ENCODE measurements around the gene BTNL9.
"Not testable (repeated sequence)": the region's sequence is repeated elsewhere in the genome, so short reads cannot be mapped to it uniquely, and the experiment has no call there.

BTNL9 gene

DNA sequence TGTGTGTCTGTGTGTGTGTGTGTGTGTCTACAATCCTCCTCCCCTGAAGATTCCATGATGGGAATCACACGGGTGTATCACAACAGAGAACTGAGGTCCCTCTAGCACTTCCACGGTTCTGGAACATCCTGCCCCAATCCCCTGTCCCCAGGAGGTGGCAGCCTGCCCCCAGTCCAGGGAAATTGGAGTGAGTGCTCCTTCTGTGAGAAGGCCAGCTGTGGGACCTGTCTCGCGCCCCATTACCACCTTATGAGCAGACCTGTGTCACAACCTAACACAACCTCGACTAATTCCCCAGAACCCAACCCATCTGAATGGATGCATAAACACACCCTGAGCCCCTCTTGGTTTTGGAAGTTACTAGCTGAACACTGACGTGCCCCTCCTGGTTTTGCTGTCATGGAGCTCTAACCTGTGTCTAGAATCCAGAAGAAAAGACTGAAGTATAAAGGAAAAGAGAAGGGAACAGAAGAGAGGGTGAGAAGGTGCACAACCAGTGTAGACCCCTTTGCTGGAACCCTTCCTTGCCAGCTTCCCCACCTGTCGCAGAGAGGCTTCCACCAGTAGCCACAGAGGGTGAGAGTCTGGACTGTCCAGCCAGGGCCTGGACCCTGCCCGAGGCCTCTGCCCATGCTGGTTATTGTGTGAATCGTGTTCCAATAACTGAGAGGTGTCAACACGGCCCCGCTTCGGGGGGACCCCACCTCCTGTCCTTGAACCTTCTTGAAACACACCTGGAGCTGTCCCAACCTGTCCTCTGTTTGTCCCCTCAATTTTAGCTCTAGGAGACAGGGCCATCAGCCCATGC lies 3.4 kb downstream of the BTNL9 start:
- DNase-seq = no peak

DNA sequence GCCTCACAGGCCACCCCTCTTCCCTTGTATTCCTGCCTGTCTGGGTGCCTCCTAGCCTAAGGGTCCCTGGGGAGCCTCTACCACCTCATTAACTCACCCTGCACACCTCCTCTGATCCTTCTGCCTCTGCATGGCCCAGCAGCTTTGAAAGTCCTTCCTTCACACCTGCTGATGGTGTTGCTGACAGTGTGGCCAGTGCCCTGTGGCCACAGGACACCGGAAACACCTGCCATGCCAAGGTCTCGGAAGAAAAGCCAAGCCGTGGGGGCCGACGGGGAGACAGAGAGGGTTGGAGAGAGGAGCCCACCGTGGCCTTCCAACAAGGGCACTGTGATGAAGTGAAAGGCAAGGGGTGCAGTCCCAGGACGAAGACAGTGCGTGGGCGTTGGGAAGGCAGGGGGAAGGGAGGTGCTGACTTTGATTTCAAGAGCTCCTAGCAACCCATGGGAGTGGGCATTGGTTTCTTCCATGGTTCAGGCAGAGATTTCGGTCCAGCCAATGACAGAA lies 4.1 kb downstream of the BTNL9 start:
- DNase-seq = no peak

DNA sequence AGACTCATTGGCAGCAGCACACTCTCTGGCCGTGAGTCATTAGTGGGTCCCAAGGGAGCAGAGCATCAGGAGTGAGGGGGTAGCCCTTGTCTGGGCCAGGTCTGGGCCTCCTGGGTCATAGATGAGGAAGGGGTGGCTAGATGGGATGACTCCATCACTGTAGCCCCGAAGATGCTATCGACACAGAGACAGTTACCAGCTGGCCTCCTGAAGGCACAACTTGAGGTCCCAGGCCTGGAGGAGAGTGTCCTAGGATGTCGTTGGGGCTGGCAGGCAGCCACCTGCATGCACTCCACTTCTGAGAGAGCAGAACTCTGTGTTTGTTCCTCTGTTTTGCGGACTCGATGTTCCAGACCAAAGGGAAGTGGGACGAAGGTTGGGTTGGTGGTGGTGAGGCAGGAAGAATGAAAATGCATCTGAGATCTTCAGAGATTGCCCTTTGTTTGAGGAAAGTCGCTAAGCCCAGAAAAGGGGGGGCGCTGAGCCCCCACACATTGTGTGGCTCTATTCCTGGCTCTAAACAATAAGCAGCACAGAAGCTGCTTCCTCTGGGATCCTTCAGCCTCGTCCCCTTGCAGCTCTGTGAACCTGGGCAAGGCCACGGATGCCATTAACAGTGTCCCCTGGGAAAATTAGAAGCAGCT lies 4.7 kb downstream of the BTNL9 start:
- DNase-seq = no peak

DNA sequence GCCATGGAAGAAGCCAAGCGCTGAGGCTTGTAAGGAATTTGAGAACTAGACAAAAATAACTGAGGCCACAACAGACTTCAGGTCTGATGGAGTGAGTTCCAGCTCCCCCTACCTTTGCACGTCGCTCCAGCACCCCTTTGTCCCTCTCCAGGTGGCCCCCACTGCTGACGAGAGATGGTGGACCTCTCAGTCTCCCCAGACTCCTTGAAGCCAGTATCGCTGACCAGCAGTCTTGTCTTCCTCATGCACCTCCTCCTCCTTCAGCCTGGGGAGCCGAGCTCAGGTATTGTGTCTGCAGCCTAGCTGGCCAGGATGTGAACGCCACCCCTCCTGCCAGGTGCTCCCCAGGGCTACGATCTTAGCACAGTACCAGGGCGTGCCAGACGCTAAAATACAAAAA lies 5.2 kb downstream of the BTNL9 start:
- no peak for DNase-seq

DNA sequence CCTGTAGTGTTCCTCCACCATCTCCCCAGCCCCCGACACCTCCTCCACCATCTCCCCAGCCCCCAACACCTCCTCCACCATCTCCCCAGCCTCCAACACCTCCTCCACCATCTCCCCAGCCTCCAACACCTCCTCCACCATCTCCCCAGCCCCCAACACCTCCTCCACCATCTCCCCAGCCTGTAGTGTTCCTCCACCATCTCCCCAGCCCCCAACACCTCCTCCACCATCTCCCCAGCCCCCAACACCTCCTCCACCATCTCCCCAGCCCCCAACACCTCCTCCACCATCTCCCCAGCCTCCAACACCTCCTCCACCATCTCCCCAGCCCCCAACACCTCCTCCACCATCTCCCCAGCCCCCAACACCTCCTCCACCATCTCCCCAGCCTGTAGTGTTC lies 5.8 kb downstream of the BTNL9 start:
- DNase-seq = not testable (repeated sequence)

DNA sequence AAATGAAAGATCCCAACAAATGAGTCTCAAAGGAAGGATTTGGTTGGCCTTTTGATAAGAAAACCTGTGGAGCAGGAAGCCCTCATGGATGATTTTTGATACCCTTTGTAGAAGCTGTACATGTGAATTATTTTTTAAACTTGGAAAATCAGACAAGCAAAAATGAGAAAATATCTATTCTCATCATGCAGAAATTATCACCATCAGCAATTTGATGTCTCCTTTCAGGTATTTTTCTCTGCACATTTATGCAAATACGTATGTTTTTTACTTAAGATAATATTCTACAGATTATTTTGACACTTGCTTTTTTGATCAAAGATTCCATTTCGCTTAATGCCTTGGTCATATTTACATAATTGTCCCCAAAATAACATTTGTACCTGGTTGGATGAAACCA lies 7.2 kb downstream of the BTNL9 start:
- DNase-seq = no peak

DNA sequence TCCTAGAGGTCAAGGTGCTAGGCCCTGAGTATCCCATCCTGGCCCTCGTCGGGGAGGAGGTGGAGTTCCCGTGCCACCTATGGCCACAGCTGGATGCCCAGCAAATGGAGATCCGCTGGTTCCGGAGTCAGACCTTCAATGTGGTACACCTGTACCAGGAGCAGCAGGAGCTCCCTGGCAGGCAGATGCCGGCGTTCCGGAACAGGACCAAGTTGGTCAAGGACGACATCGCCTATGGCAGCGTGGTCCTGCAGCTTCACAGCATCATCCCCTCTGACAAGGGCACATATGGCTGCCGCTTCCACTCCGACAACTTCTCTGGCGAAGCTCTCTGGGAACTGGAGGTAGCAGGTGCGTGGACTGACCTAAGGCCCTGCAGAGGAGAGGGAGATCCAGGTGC lies 7.9 kb downstream of the BTNL9 start:
- DNase-seq = no peak

DNA sequence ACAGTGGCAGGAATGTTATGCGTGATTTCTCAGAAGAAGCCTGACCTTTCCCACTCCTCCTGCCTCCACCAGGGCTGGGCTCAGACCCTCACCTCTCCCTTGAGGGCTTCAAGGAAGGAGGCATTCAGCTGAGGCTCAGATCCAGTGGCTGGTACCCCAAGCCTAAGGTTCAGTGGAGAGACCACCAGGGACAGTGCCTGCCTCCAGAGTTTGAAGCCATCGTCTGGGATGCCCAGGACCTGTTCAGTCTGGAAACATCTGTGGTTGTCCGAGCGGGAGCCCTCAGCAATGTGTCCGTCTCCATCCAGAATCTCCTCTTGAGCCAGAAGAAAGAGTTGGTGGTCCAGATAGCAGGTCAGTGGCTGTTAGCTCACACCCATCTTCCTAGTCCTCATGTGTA lies 9.9 kb downstream of the BTNL9 start:
- DNase-seq = no peak

DNA sequence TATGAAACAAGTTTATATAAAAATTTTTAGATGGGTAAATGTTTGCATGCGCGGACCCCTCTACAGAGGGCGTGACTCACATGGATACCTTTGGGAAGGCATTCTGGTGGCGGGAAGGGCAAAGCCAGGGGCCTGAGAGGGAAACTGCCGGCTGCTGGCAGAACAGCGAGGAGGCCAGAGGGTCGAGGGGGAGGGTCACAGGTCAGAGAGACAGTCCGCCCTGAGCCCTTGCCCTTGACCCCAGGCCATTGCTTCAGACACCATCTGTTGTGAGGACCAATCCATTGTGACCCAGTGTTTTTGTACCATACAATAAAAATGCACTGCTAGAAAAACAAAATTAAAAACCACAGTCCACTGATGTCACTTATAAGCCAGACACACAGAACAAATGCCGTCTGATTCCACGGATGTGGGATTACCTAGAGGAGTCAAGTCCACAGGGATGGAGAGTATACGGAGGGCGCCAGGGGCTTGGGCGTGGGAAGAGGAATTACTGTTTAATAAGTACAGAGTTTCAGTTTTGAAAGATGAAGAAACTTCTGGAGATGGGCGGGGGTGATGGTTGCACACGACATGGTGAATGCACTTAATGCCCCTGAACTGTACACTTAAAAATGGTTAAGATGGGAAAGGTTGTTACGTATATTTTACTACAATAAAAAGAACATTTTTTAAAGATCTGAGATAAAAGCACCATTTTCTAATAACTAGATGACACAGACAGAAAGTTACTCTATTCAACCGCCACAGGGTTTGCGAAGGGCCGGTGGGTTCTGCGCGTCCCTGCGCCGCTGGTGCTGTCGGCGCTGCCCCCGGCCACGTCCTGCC lies 12.0 kb downstream of the BTNL9 start:
- no peak for DNase-seq

DNA sequence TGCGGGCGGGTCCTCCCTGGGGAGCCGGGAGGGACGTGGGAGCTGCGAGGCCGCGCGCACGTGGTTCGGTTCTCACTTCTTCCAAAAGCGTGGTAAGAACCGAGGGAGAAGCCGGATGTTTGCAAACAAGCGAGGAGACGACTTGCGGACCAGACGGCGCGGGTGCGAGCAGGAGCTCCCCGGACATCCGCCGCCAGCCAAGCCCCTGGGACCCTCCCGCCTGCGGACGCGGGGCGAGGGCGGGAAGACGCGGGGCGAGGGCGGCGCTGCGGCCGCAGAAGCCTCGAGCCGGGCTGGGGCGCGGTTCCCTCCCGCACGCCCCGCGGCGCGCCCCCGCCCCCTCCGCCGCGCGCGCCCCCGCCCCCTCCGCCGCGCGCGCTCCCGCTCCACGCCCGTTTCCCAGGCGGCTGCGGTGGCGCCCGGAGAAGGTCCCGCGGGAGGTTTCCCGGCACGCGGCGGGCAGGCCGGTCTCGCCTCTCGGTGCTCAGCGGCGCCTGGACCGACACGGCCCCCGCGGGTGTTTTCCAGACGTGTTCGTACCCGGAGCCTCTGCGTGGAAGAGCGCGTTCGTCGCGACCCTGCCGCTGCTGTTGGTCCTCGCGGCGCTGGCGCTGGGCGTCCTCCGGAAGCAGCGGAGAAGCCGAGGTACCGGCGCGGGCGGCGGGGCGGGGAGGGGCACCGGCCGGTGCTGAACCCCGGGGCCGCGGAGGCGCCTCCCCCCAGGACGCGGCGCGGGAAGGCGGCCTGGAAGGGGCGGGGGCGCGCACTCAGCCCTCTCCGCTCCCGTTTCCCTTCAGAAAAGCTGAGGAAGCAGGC lies 12.8 kb downstream of the BTNL9 start:
- DNase-seq = no peak

DNA sequence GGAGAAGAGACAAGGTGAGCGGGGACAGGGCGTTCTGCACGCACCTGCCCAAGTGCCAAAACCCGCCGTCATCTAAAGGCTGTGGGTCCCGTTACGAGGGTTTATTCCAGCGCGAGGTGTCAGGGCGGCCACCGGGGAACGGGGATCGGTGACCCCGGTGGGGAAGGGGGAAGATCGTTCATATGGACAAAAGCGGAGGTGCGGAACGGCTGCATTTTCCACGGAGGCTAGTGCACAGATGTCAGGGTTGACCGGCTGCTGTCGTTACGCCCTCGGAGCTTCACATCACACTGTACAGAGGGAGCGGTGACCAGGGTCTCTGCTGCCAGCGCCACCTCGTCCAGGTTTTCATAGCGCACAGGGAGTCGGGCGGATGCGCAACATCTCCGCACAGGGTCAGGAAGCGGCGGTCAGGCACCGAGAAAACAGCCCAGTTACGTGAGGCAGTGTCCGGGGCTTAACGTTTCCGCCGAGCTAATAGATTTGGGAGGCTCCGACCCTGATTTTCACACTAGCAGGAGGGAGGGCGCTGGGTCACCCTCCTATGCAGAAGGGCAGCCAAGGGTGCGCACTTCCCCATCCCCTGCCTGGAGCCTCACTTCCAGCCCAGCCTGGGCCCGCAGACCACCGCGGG lies 13.5 kb downstream of the BTNL9 start:
- DNase-seq = no peak

DNA sequence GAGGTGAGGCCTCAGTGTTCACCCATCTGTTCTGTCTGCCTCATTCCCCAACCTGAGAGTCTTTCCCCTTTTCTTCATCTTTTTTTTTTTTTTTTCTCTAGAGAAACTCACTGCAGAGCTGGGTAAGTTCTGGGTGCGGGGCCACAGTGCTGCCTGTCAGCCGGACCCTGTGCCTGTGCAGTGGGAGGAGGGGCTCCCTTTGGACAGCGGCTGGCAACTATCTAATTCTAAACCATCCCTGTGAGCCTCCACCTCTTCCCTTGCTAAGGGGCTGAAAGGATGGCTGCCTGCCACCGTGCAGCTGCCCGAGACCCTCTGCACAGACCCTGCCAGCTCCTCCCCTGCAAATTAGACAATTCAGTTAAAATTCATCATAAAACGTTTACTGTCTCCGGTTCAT lies 14.1 kb downstream of the BTNL9 start:
- DNase-seq = no peak

DNA sequence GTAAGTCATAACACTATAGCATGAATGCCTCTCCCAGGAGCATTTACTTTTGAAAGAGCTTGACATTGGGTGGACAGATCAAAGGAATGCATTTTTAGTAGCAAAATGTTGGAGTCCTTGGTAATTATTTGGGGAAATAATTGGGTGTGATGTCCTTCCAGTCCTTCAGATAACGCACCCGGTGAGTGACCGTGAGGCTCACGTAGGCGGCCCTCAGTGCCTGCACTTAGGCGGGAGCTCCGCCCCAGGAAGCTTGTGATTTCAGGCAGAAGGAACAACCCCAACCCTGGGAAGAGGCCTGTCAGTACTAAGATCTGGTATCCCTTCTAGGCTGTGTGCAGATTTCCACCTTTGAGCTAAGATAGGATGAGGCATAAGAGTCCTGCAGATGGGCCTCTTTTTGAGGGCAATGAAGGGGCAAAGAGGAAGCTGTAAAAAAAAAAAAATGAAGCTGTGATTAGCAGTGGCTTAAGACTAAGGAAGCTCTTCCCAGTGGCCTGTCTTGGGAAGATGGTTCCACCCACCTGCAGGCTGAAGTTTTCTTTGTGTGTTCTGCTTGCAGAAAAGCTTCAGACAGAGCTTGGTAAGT lies 14.9 kb downstream of the BTNL9 start:
- no peak for DNase-seq

DNA sequence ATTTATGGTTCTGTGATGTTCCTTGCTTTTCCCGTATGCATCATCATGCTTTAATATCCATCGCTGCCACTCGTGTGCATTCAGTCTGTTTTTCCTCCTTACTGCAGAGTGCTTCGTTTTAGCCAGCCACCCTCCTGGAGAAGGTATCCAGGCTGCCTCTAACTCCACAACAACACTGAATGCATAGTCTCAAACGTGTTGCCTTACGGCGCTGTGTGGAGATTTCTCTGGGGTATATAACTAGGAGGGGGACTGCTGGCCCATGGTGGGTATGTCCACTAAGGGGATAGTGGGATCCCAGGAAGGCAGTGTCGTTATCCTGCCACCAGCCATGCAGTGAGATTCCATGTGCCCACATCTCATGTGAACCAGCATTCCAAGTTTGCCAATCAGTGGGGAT lies 16.4 kb downstream of the BTNL9 start:
- no peak for DNase-seq

DNA sequence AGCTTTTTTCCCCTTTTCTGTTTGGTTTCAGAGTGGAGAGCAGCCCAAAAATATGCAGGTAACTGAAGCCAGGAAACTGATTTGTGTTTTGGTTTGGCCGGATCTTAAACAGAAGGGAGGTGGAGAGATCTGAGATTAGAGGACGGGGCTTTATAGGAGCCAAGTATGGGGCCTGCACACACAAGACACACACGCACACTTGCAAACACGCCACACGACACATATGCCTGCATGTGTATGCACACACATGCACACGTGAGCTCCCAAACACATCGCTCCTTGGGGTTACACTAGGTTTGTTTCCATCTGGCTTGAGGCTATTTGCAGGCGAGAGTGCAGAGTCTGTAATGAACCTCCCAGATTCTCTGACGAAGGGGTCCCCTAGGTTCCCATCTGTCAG lies 18.3 kb downstream of the BTNL9 start:
- DNase-seq = no peak

DNA sequence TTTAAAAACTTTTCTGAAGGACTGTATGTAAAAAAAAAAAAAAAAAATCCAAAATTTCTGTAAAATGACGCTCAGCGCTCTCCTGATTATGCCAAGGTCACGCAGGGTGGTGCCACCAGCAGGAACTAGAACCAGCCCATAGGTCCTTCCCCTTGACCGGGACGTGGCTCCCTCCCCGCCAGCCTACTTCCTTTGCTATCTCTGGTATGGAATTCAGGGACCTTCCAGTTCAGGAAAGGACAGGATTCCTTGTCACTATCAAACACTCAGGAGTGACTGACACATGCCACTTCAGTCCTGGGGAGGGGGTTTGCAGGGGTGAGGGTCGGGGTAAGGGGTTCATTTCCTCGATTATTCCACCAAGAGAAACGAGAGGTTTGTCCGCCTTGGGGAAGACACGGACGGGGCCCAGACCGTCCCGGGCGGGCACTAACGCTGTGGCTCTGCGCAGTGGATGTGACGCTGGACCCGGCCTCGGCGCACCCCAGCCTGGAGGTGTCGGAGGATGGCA lies 18.8 kb downstream of the BTNL9 start:
- no peak for DNase-seq

DNA sequence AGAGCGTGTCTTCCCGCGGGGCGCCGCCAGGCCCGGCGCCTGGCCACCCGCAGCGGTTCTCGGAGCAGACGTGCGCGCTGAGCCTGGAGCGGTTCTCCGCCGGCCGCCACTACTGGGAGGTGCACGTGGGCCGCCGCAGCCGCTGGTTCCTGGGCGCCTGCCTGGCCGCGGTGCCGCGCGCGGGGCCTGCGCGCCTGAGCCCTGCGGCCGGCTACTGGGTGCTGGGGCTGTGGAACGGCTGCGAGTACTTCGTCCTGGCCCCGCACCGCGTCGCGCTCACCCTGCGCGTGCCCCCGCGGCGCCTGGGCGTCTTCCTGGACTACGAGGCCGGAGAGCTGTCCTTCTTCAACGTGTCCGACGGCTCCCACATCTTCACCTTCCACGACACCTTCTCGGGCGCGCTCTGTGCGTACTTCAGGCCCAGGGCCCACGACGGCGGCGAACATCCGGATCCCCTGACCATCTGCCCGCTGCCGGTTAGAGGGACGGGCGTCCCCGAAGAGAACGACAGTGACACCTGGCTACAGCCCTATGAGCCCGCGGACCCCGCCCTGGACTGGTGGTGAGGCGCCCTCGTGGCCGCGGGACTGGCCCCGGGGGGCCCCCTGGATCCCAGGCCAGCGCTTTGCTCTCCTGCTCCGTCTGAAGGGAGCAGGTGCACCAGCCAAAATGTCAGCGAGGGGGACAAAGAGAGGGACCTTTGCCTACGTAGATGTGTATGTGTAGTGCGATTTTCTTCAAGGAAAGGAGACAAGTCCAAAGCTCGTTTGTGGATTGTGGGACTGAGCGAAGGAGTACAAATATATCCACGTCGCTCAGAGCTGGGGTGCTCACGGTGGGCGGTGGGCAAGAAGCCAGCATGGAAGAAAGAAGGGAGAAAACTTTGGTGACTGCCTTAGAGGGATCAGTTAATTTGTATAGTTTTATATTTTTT lies 19.5 kb downstream of the BTNL9 start:
- no peak for DNase-seq

DNA sequence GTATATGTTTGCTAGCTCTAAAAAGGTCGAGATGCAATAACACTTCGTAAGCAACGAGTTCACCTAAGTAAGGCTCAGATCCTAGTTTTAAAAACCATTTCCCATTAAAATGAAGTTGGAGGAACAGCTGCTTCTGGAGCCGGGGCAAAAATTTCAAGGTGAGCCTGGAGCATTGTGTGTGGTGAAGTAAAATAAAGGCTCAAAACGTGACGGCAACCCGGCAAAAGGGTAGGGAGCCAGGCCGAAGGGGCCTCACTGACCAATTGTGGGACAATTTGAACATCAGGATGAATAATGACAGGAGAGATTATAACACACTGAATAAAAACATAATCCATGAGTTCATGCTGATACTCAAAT lies 20.1 kb downstream of the BTNL9 start:
- no peak for DNase-seq

DNA sequence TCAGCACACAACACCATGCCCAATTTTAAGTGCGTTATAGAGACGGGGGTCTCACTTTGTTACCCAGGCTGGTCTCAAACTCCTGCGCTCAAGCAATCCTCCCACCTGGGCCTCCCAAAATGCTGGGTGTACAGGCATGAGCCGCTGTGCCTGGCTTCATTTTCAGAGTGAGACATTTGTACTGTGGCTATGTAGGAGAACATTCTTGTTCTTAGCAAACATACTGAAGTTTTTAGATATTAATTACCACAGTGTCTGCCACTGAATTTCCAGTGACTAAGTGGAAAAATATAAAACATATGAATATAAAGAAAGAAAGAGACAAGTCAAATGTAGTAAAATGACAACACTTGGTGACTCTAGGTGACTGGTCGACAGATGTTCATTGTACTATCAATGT lies 20.9 kb downstream of the BTNL9 start:
- DNase-seq = no peak

DNA sequence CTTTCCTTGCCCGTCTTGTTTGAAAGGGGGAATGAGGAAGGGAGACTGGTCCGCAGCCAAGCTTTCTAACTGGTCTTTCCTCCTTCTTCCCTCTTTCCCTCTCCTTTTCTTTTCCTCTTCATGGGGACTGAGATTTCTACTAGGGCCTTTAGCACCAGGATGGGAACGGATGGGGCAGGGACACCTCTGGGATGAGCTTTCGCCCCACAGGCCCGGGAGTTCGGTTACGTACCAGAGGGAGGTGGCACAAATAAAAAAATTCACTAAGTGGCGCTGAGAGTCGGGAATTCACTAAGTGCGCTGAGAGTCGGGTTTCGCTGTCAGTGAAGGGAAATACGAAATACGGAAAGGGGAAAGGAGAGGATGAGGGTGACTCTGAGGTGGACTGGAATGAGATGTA lies 21.6 kb downstream of the BTNL9 start:
- no peak for DNase-seq

DNA sequence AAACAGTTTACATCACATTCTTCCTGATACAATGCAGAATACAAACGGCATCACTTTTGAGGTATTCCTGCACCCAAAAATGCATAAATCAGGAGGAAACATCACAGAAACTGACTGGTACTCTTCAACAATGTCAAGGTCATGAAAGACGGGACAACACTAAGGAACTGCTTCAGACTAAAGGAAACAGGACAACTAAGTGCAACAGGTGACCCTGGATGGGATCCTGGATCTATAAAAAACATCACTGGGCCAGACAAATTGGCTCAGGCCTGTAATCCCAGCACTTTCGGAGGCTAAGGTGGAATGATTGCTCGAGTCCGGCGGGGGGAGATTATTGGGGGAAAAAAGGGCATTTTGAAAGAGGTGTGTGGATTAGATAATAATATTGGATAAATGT lies 22.6 kb downstream of the BTNL9 start:
- DNase-seq = no peak

Data from NCI-H226 (cell line).